SK-N-SH (cell line): ENCODE results near the gene CLEC16A. TPM values are rescaled to one million over a fixed set of nuclear protein-coding genes. Genes with fewer than 3 reads are reported as not detected.
A peak's percentile ranks its signal among the peaks of the same experiment; 100 is the strongest.

Experiments
- CTCF ChIA-PET: fragments of 300-600, 350-600 bp; formaldehyde crosslinking; extraction: SDS; loops from one replicate; lab custom pipeline; 2021; lab: Yijun Ruan, JAX
- POLR2A ChIA-PET: fragments of 350-600 bp; sonication (Branson Sonifier 250); formaldehyde crosslinking; extraction: SDS; loops from one replicate; lab custom pipeline; 2020; ENCODE audit warnings: antibody characterized with exemption, inconsistent platforms; lab: Yijun Ruan, JAX
- DNase-seq: peaks from one replicate; pipeline ENCODE4 v3.0.0; 2012
- H2AFZ ChIP-seq: fragments of 200-600 bp; sonication (generic); 2 replicates; pipeline ENCODE4 v1.8.1; 2016; ENCODE audit warnings: antibody characterized with exemption, mild to moderate bottlenecking, low read depth
- H3F3A ChIP-seq: fragments of 200-600 bp; sonication (generic); replicated peaks from 2 replicates; pipeline ENCODE3; 2016; ENCODE audit warnings: antibody characterized with exemption, mild to moderate bottlenecking; ENCODE audit not compliant: insufficient read depth
- H3K27ac ChIP-seq, 2 experiments: fragments of 200-500 bp in 1 of 2; fragments of 200-600 bp in 1 of 2; sonication (Bioruptor generic) in 1 of 2; sonication (generic), shearing (Covaris generic) in 1 of 2; 2 replicates each; pipeline versions ENCODE4 v1.5.1 to v1.6.1; 2014 to 2016; ENCODE audit warnings: low read depth in 2 of 2, inconsistent platforms in 1 of 2, low read length in 1 of 2, mild to moderate bottlenecking in 1 of 2, mixed read lengths in 1 of 2
- H3K27me3 ChIP-seq: fragments of 200-600 bp; sonication (generic), shearing (Covaris generic); 2 replicates; pipeline ENCODE4 v1.6.1; 2016; ENCODE audit warnings: mixed run types; ENCODE audit not compliant: insufficient read depth
- H3K36me3 ChIP-seq, 2 experiments: fragments of 200-500 bp in 1 of 2; fragments of 200-600 bp in 1 of 2; sonication (Bioruptor generic) in 1 of 2; sonication (generic) in 1 of 2; replicated peaks in 1 of 2; 2 replicates each; pipeline versions ENCODE3 to v1.5.1; 2014 to 2016; ENCODE audit warnings: low read length in 1 of 2, mild to moderate bottlenecking in 1 of 2; ENCODE audit not compliant: insufficient read depth in 2 of 2, control insufficient read depth in 1 of 2
- H3K4me1 ChIP-seq, 2 experiments: fragments of 200-500 bp in 1 of 2; fragments of 200-600 bp in 1 of 2; sonication (Bioruptor generic) in 1 of 2; sonication (generic), shearing (Covaris generic) in 1 of 2; 2 replicates each; pipeline versions ENCODE4 v1.5.1 to v1.6.1; 2014 to 2016; ENCODE audit warnings: low read depth in 1 of 2, low read length in 1 of 2, mixed run types in 1 of 2; ENCODE audit not compliant: insufficient read depth in 2 of 2, control insufficient read depth in 1 of 2
- H3K4me2 ChIP-seq: fragments of 200-600 bp; sonication (generic), shearing (Covaris generic); 2 replicates; pipeline ENCODE4 v1.6.1; 2017; ENCODE audit warnings: mixed run types
- H3K4me3 ChIP-seq, 2 experiments: fragments of 200-500 bp in 1 of 2; fragments of 200-600 bp in 1 of 2; sonication (Bioruptor generic) in 1 of 2; sonication (generic), shearing (Covaris generic) in 1 of 2; 2 replicates each; pipeline versions ENCODE4 v1.5.1 to v1.8.1; 2014 to 2016; ENCODE audit warnings: low read depth in 2 of 2, inconsistent platforms in 1 of 2, low read length in 1 of 2, mild to moderate bottlenecking in 1 of 2, mixed read lengths in 1 of 2, moderate library complexity in 1 of 2
- H3K79me2 ChIP-seq: fragments of 200-600 bp; sonication (generic); 2 replicates; pipeline ENCODE4 v1.8.1; 2017; ENCODE audit warnings: mild to moderate bottlenecking; ENCODE audit not compliant: insufficient read depth
- H3K9ac ChIP-seq: fragments of 200-600 bp; sonication (generic); 2 replicates; pipeline ENCODE4 v1.6.1; 2017; ENCODE audit warnings: mixed run types
- H3K9me2 ChIP-seq: fragments of 200-600 bp; sonication (generic); 2 replicates; pipeline ENCODE4 v1.6.1; 2017; ENCODE audit warnings: mixed run types
- H3K9me3 ChIP-seq: fragments of 200-600 bp; sonication (generic); 2 replicates; pipeline ENCODE4 v1.6.1; 2017; ENCODE audit warnings: mixed run types, mild to moderate bottlenecking, moderate library complexity
- H4K20me1 ChIP-seq: fragments of 200-600 bp; sonication (generic); 2 replicates; pipeline ENCODE4 v1.6.1; 2017; ENCODE audit warnings: mild to moderate bottlenecking, mixed run types; ENCODE audit not compliant: insufficient read depth
- CTCF ChIP-seq: fragments of 200-600 bp; sonication (generic); IDR thresholded peaks from 2 replicates; pipeline ENCODE4 v1.6.1; 2017; ENCODE audit warnings: antibody characterized with exemption, mild to moderate bottlenecking, moderate library complexity
- ELF1 ChIP-seq: IDR thresholded peaks from 2 replicates; pipeline ENCODE4 v1.4.0; 2012
- EP300 ChIP-seq, 2 experiments: IDR thresholded peaks; 2 replicates each; pipeline versions ENCODE4 v1.4.0 to v1.6.1; 2012; ENCODE audit warnings: borderline replicate concordance in 1 of 2, low read depth in 1 of 2, low read length in 1 of 2
- FOSL2 ChIP-seq: IDR thresholded peaks from 2 replicates; pipeline ENCODE4 v1.4.0; 2012; ENCODE audit warnings: low read depth, mild to moderate bottlenecking, moderate library complexity, borderline replicate concordance
- FOXJ3 ChIP-seq: sonication (generic); formaldehyde crosslinking; IDR thresholded peaks from 2 replicates; pipeline ENCODE4 v1.5.1; 2020; ENCODE audit warnings: mild to moderate bottlenecking, missing genetic modification reagents
- GABPA ChIP-seq: IDR thresholded peaks from 2 replicates; pipeline ENCODE4 v1.4.0; 2012; ENCODE audit warnings: low read depth, mild to moderate bottlenecking
- GATA2 ChIP-seq: sonication (generic); formaldehyde crosslinking; IDR thresholded peaks from 2 replicates; pipeline ENCODE4 v1.5.0; 2020; ENCODE audit warnings: mild to moderate bottlenecking, missing genetic modification reagents
- IRF3 ChIP-seq: fragments of 150-350 bp; IDR thresholded peaks from 2 replicates; pipeline ENCODE4 v1.6.1; 2016; ENCODE audit warnings: mild to moderate bottlenecking, low read depth, low read length
- JUND ChIP-seq: IDR thresholded peaks from 2 replicates; pipeline ENCODE4 v1.4.0; 2012
- MXI1 ChIP-seq: IDR thresholded peaks from 2 replicates; pipeline ENCODE4 v1.6.1; 2012; ENCODE audit warnings: mild to moderate bottlenecking, low read depth, low read length, improper control_type of control experiment
- NFIC ChIP-seq: IDR thresholded peaks from 2 replicates; pipeline ENCODE4 v1.4.0; 2012; ENCODE audit warnings: borderline replicate concordance
- NRF1 ChIP-seq: IDR thresholded peaks from 2 replicates; pipeline ENCODE4 v1.6.1; 2012; ENCODE audit warnings: low read depth, mild to moderate bottlenecking, low read length
- PBX3 ChIP-seq: IDR thresholded peaks from 2 replicates; pipeline ENCODE4; 2012
- POLR2AphosphoS5 ChIP-seq: IDR thresholded peaks from 2 replicates; pipeline ENCODE4 v1.6.1; 2012; ENCODE audit warnings: low read depth, low read length
- RAD21 ChIP-seq: IDR thresholded peaks from 2 replicates; pipeline ENCODE4 v1.6.1; 2012; ENCODE audit warnings: mild to moderate bottlenecking, low read length
- RCOR1 ChIP-seq: fragments of 150-350 bp; IDR thresholded peaks from 2 replicates; pipeline ENCODE4 v1.6.1; 2017; ENCODE audit warnings: antibody characterized with exemption, low read length
- REST ChIP-seq: IDR thresholded peaks from 2 replicates; pipeline ENCODE4 v1.6.1; 2012; ENCODE audit warnings: mild to moderate bottlenecking, low read depth, low read length, moderate library complexity
- RFX5 ChIP-seq: IDR thresholded peaks from 2 replicates; pipeline ENCODE4 v1.6.1; 2012; ENCODE audit warnings: mild to moderate bottlenecking, improper control_type of control experiment, low read length
- RXRA ChIP-seq: IDR thresholded peaks from 2 replicates; pipeline ENCODE4 v1.4.0; 2012; ENCODE audit warnings: low read depth, mild to moderate bottlenecking, borderline replicate concordance
- SIN3A ChIP-seq: IDR thresholded peaks from 2 replicates; pipeline ENCODE4 v1.6.1; 2012; ENCODE audit warnings: low read depth, mild to moderate bottlenecking, low read length, moderate library complexity, borderline replicate concordance
- SMC3 ChIP-seq: IDR thresholded peaks from 2 replicates; pipeline ENCODE4 v1.6.1; 2012; ENCODE audit warnings: low read depth, low read length, improper control_type of control experiment
- TAF1 ChIP-seq: IDR thresholded peaks from 2 replicates; pipeline ENCODE4 v1.6.1; 2012; ENCODE audit warnings: low read depth, mild to moderate bottlenecking, low read length, moderate library complexity, borderline replicate concordance
- TCF12 ChIP-seq: IDR thresholded peaks from 2 replicates; pipeline ENCODE4 v1.4.0; 2012
- USF1 ChIP-seq: IDR thresholded peaks from 2 replicates; pipeline ENCODE4 v1.4.0; 2012; ENCODE audit warnings: low read depth, borderline replicate concordance
- USF2 ChIP-seq: fragments of 150-350 bp; IDR thresholded peaks from 2 replicates; pipeline ENCODE4 v1.6.1; 2017; ENCODE audit warnings: antibody characterized with exemption, low read length, low read depth, borderline replicate concordance
- YY1 ChIP-seq: IDR thresholded peaks from 2 replicates; pipeline ENCODE4 v1.4.0; 2012; ENCODE audit warnings: low read depth, mild to moderate bottlenecking
- WGBS: methylation state at CpG from one replicate; pipeline ENCODE4 v1.1.6; 2017; ENCODE audit warnings: low lambda C conversion rate; 5-methylcytosine and 5-hydroxymethylcytosine counted together
- polyA plus RNA-seq, 3 experiments: library from polyadenylated mRNA; depleted of rRNA; stranded (reverse); fragments of >200 nt; gene quantifications; 2 replicates each; pipeline ENCODE4 v1.2.3, GENCODE V29; 2012

CLEC16A gene
- polyA plus RNA-seq, 1 of the 3 experiments (the other 2 are of a cell fraction) = 13.7 TPM

GRCh38 chr16:11089504-11090124 is 145.2 kb downstream of the CLEC16A start:
- H3K4me3 ChIP-seq = no peak overlapping the region
- no peaks in the 10 kb centered on the region for H3K9me3 ChIP-seq
- H2AFZ ChIP-seq = no peak overlapping the region
- H4K20me1 ChIP-seq = no peaks in the 10 kb centered on the region
- WGBS = 87% methylated on average over 11 of the region's 12 CpGs
- H3K27me3 ChIP-seq = no peaks in the 10 kb centered on the region
- H3K9me2 ChIP-seq = no peaks in the 10 kb centered on the region
- CTCF ChIA-PET = interaction anchor here (0.8 to 1.2 kb wide), 2 partner anchors 129 to 167 kb away, joined by 3 read pairs; no protein-coding TSS in a partner anchor
- no peaks in the 10 kb centered on the region for H3K79me2 ChIP-seq
- no peak overlapping the region for H3K27ac ChIP-seq
- POLR2A ChIA-PET = no interaction called here
- no peaks in the 10 kb centered on the region for H3F3A ChIP-seq
- no peak overlapping the region for H3K9ac ChIP-seq
- no peak overlapping the region for H3K4me2 ChIP-seq
- no peaks in the 10 kb centered on the region for H3K36me3 ChIP-seq
- peaks cover 13 to 34% of the 10 kb centered on the region in 2 experiments for H3K4me1 ChIP-seq
- DNase-seq = no peak
- TF ChIP-seq USF2 = no peak
- TF ChIP-seq CTCF = no peak
- TF ChIP-seq JUND = no peak
- no peak for TF ChIP-seq POLR2AphosphoS5
- TF ChIP-seq REST = no peak
- no peak for TF ChIP-seq RFX5
- TF ChIP-seq SIN3A = no peak
- no peak for TF ChIP-seq GABPA
- TF ChIP-seq FOXJ3 (CRISPR knock-in tag) = no peak
- TF ChIP-seq YY1 = no peak
- TF ChIP-seq GATA2 (CRISPR knock-in tag) = no peak
- TF ChIP-seq RCOR1 = no peak
- TF ChIP-seq IRF3 = no peak
- TF ChIP-seq SMC3 = no peak
- TF ChIP-seq RAD21 = no peak
- TF ChIP-seq MXI1 = no peak
- no peak for TF ChIP-seq USF1
- no peak for TF ChIP-seq NRF1
- TF ChIP-seq TAF1 = no peak
- peak; percentile 28; the same call in 1 of the 2 replicates for TF ChIP-seq PBX3
- TF ChIP-seq ELF1 = no peak
- no peak for TF ChIP-seq RXRA
- peak; percentile 51; the same call in 1 of the 2 replicates for TF ChIP-seq TCF12
- peak in 1 of 2 experiments; percentile 31; a peak in 1 of 4 replicates for TF ChIP-seq EP300 (IDR thresholded peaks at IDR 0.05; ENCODE audit: borderline replicate concordance in 1 of 2, low read depth in 1 of 2, low read length in 1 of 2)
- no peak for TF ChIP-seq FOSL2
- peak; percentile 69 for TF ChIP-seq NFIC
